ENCODE measurements around the gene CDC25B. TPM values are rescaled to one million over a fixed set of nuclear protein-coding genes. Genes with fewer than 3 reads are reported as not detected.

The CDC25B gene
- total RNA-seq, 2 experiments from 2014 or later, result 194 to 312 TPM

- Mint-ChIP-seq H3K27ac (peak overlapping the region; percentile 85), H3K4me1 (peaks cover 40% of the 10 kb centered on the region), H3K36me3 (peaks cover 49% of the 10 kb centered on the region), H3K4me3 (peak overlapping the region; percentile 94), H3K27me3 (no peaks in the 10 kb centered on the region), H3K9me3 (ENCODE audit: low read depth) (no peaks in the 10 kb centered on the region)
- DNase-seq, result peak; percentile 53
- CTCF ChIA-PET, result interaction anchor here (1.1 to 2.3 kb wide), 6 partner anchors 9 to 80 kb away, joined by 3 to 51 read pairs (median 8); partner anchors contain the start of genes AP5S1 and CENPB
- ATAC-seq, result peak; percentile 0
These were observed 541 bp downstream of the CDC25B start for GRCh38 chr20:3796477-3797225.

- Mint-ChIP-seq H3K4me1 (peaks cover 40% of the 10 kb centered on the region), H3K27ac (peak overlapping the region; percentile 85), H3K4me3 (peak overlapping the region; percentile 94), H3K9me3 (ENCODE audit: low read depth) (no peaks in the 10 kb centered on the region), H3K27me3 (no peaks in the 10 kb centered on the region), H3K36me3 (peaks cover 51% of the 10 kb centered on the region)
- CTCF ChIA-PET, result no interaction called here
- no peak for ATAC-seq
- no peak for DNase-seq
These were observed 1.1 kb downstream of the CDC25B start for GRCh38 chr20:3797226-3797545.

GRCh38 chr20:3797592-3798372 is 1.7 kb downstream of the CDC25B start:
- DNase-seq (peak; percentile 83), ATAC-seq (peak; percentile 35)
- peak overlapping the region; percentile 94 for H3K4me3 Mint-ChIP-seq
- H3K4me1 Mint-ChIP-seq, result peaks cover 45% of the 10 kb centered on the region
- H3K36me3 Mint-ChIP-seq, result peaks cover 56% of the 10 kb centered on the region
- CTCF ChIA-PET, result interaction anchor here (5.1 kb wide), 1 partner anchor 22 kb away, joined by 45 read pairs; the partner anchor contains the start of gene AP5S1
- H3K27me3 Mint-ChIP-seq, result no peaks in the 10 kb centered on the region
- H3K9me3 Mint-ChIP-seq (ENCODE audit: low read depth), result no peaks in the 10 kb centered on the region
- peak overlapping the region; percentile 85 for H3K27ac Mint-ChIP-seq

- Mint-ChIP-seq H3K36me3 (peaks cover 62% of the 10 kb centered on the region), H3K27me3 (no peaks in the 10 kb centered on the region), H3K9me3 (ENCODE audit: low read depth) (no peaks in the 10 kb centered on the region), H3K4me3 (peak overlapping the region; percentile 94), H3K4me1 (peaks cover 49% of the 10 kb centered on the region), H3K27ac (peak overlapping the region; percentile 85)
- DNase-seq (no peak), ATAC-seq (no peak)
- CTCF ChIA-PET, result interaction anchor here (1.0 to 5.1 kb wide), 2 partner anchors 11 to 21 kb away, joined by 3 to 45 read pairs; partner anchors contain the start of gene AP5S1
These were observed 2.3 kb downstream of the CDC25B start for GRCh38 chr20:3798373-3798768.

GRCh38 chr20:3798908-3799248 is 2.8 kb downstream of the CDC25B start:
- Mint-ChIP-seq H3K4me3 (peak overlapping the region; percentile 94), H3K9me3 (ENCODE audit: low read depth) (no peaks in the 10 kb centered on the region), H3K27me3 (no peaks in the 10 kb centered on the region), H3K36me3 (peaks cover 67% of the 10 kb centered on the region), H3K4me1 (peaks cover 54% of the 10 kb centered on the region), H3K27ac (peak overlapping the region; percentile 85)
- CTCF ChIA-PET, result interaction anchor here (0.8 to 5.1 kb wide), 3 partner anchors 12 to 21 kb away, joined by 3 to 45 read pairs (median 3); partner anchors contain the start of gene AP5S1
- DNase-seq (no peak), ATAC-seq (no peak)

- H3K36me3 Mint-ChIP-seq, result peaks cover 80% of the 10 kb centered on the region
- no peaks in the 10 kb centered on the region for H3K27me3 Mint-ChIP-seq
- no peak for DNase-seq
- H3K9me3 Mint-ChIP-seq (ENCODE audit: low read depth), result no peaks in the 10 kb centered on the region
- H3K4me3 Mint-ChIP-seq, result no peak overlapping the region
- CTCF ChIA-PET, result interaction anchor here (0.9 to 5.1 kb wide), 6 partner anchors 10 to 19 kb away, joined by 3 to 45 read pairs (median 4); partner anchors contain the start of genes AP5S1 and CENPB
- ATAC-seq, result no peak
- H3K4me1 Mint-ChIP-seq, result peaks cover 54% of the 10 kb centered on the region
- H3K27ac Mint-ChIP-seq, result peak overlapping the region; percentile 85
These were observed 4.3 kb downstream of the CDC25B start for GRCh38 chr20:3800256-3800877.

GRCh38 chr20:3800878-3801260 is 4.8 kb downstream of the CDC25B start:
- DNase-seq (no peak), ATAC-seq (no peak)
- H3K27ac Mint-ChIP-seq, result peak overlapping the region; percentile 54
- no peaks in the 10 kb centered on the region for H3K9me3 Mint-ChIP-seq (ENCODE audit: low read depth)
- H3K4me1 Mint-ChIP-seq, result peaks cover 56% of the 10 kb centered on the region
- no peaks in the 10 kb centered on the region for H3K27me3 Mint-ChIP-seq
- H3K4me3 Mint-ChIP-seq, result no peak overlapping the region
- CTCF ChIA-PET, result interaction anchor here (1.1 to 5.1 kb wide), 4 partner anchors 10 to 54 kb away, joined by 3 to 45 read pairs (median 4); partner anchors contain the start of gene AP5S1
- peaks cover 85% of the 10 kb centered on the region for H3K36me3 Mint-ChIP-seq

GRCh38 chr20:3801299-3801698 is 5.2 kb downstream of the CDC25B start:
- no peak overlapping the region for H3K4me3 Mint-ChIP-seq
- peak overlapping the region; percentile 54 for H3K27ac Mint-ChIP-seq
- H3K36me3 Mint-ChIP-seq, result peaks cover 88% of the 10 kb centered on the region
- no peak for DNase-seq
- H3K4me1 Mint-ChIP-seq, result peaks cover 58% of the 10 kb centered on the region
- H3K27me3 Mint-ChIP-seq, result no peaks in the 10 kb centered on the region
- CTCF ChIA-PET, result interaction anchor here (1.1 to 5.1 kb wide), 4 partner anchors 10 to 53 kb away, joined by 3 to 45 read pairs (median 4); partner anchors contain the start of gene AP5S1
- no peak for ATAC-seq
- no peaks in the 10 kb centered on the region for H3K9me3 Mint-ChIP-seq (ENCODE audit: low read depth)

GRCh38 chr20:3801846-3802245 is 5.7 kb downstream of the CDC25B start:
- CTCF ChIA-PET, result interaction anchor here (1.3 to 5.1 kb wide), 3 partner anchors 9 to 53 kb away, joined by 4 to 45 read pairs (median 5); partner anchors contain the start of gene AP5S1
- no peaks in the 10 kb centered on the region for H3K9me3 Mint-ChIP-seq (ENCODE audit: low read depth)
- no peak for ATAC-seq

GRCh38 chr20:3802524-3803239 is 6.6 kb downstream of the CDC25B start:
- Mint-ChIP-seq H3K9me3 (ENCODE audit: low read depth) (no peaks in the 10 kb centered on the region), H3K36me3 (peaks cover 81% of the 10 kb centered on the region), H3K4me1 (peaks cover 70% of the 10 kb centered on the region), H3K4me3 (no peak overlapping the region), H3K27me3 (no peaks in the 10 kb centered on the region), H3K27ac (no peak overlapping the region)
- CTCF ChIA-PET, result interaction anchor here (1.8 to 5.1 kb wide), 2 partner anchors 17 to 52 kb away, joined by 4 to 45 read pairs; partner anchors contain the start of gene AP5S1
- no peak for ATAC-seq
- DNase-seq, result no peak

More at GRCh38 chr20:3801846-3802245, 5.7 kb downstream of the CDC25B start:
- peaks cover 62% of the 10 kb centered on the region for H3K4me1 Mint-ChIP-seq
- peak overlapping the region; percentile 54 for H3K27ac Mint-ChIP-seq
- DNase-seq, result no peak
- H3K36me3 Mint-ChIP-seq, result peaks cover 88% of the 10 kb centered on the region
- no peak overlapping the region for H3K4me3 Mint-ChIP-seq
- no peaks in the 10 kb centered on the region for H3K27me3 Mint-ChIP-seq

GRCh38 chr20:3803289-3803688 is 7.2 kb downstream of the CDC25B start:
- Mint-ChIP-seq H3K4me3 (no peak overlapping the region), H3K4me1 (peaks cover 67% of the 10 kb centered on the region), H3K36me3 (peaks cover 75% of the 10 kb centered on the region), H3K27me3 (no peaks in the 10 kb centered on the region), H3K9me3 (ENCODE audit: low read depth) (no peaks in the 10 kb centered on the region), H3K27ac (peak overlapping the region; percentile 25)
- no peak for ATAC-seq
- no peak for DNase-seq
- CTCF ChIA-PET, result no interaction called here

GRCh38 chr20:3803854-3804253 is 7.7 kb downstream of the CDC25B start:
- ATAC-seq (no peak), DNase-seq (no peak)
- no peaks in the 10 kb centered on the region for H3K9me3 Mint-ChIP-seq (ENCODE audit: low read depth)
- no peak overlapping the region for H3K4me3 Mint-ChIP-seq
- peaks cover 70% of the 10 kb centered on the region for H3K36me3 Mint-ChIP-seq
- CTCF ChIA-PET, result no interaction called here
- peaks cover 61% of the 10 kb centered on the region for H3K4me1 Mint-ChIP-seq
- H3K27me3 Mint-ChIP-seq, result no peaks in the 10 kb centered on the region
- H3K27ac Mint-ChIP-seq, result peak overlapping the region; percentile 25
